Lower leg skin (tissue), 4 donors: ENCODE data around the gene OXSR1. TPM values are rescaled to one million over a fixed set of nuclear protein-coding genes. Genes with fewer than 3 reads are reported as not detected.

Source experiments
- DNase-seq, 2 donors: peaks; one replicate each; pipeline ENCODE4 v3.0.0-alpha.2; 2019; ENCODE audit warnings: low spot score in 2 of 2
- H3K4me3 ChIP-seq: fragments of 200-600 bp; sonication (generic); 2 replicates; pipeline ENCODE4 v1.5.1; 2017; ENCODE audit warnings: mild to moderate bottlenecking, low read depth; ENCODE audit not compliant: poor library complexity, severe bottlenecking
- CTCF ChIP-seq, 3 donors: fragments of 450-650 bp; IDR thresholded peaks; one replicate each; pipeline ENCODE4 v1.5.1; 2016; ENCODE audit warnings: antibody characterized with exemption in 3 of 3, mild to moderate bottlenecking in 3 of 3, moderate library complexity in 2 of 3
- POLR2A ChIP-seq, 2 donors: fragments of 450-650 bp; IDR thresholded peaks; one replicate each; pipeline ENCODE4 v1.6.1; 2016 to 2017; ENCODE audit warnings: antibody characterized with exemption in 2 of 2, mild to moderate bottlenecking in 1 of 2, moderate library complexity in 1 of 2
- WGBS, 2 donors: methylation state at CpG; one replicate each; pipeline ENCODE4 v1.1.5; 2018; 5-methylcytosine and 5-hydroxymethylcytosine counted together
- intact Hi-C: fragments of 100-400 bp; cut with DNase I; formaldehyde crosslinking; loops from one replicate; pipeline ENCODE4 v1.15.0; 2023; ENCODE audit warnings: low total_unique reads
- total RNA-seq, 4 donors: library from RNA; depleted of rRNA; stranded (reverse); fragments of >200 nt; gene quantifications; one replicate each; pipeline ENCODE4 v1.1.0, GENCODE V29; 2016

OXSR1 gene
- total RNA-seq, 4 donors from 2014 or later = 23.4 to 36.1 (median 31.6) TPM

- DNase-seq = no peak
- intact Hi-C loops = no loop called here
- TF ChIP-seq CTCF (IDR thresholded peaks at IDR 0.05) (no peak), POLR2A (IDR thresholded peaks at IDR 0.05) (no peak)
- no peak overlapping the region for H3K4me3 ChIP-seq
- WGBS, 2 donors = 67 to 73% methylated on average over 1 of the region's 1 CpG
Observed at GRCh38 chr3:38255627-38256026, 90.3 kb downstream of the OXSR1 start.

- WGBS, 2 donors = 72 to 89% methylated on average over 1 of the region's 1 CpG
- intact Hi-C loops = no loop called here
- no peak for DNase-seq
- no peak overlapping the region for H3K4me3 ChIP-seq
- TF ChIP-seq POLR2A (IDR thresholded peaks at IDR 0.05) (no peak), CTCF (IDR thresholded peaks at IDR 0.05) (no peak)
Observed at GRCh38 chr3:38257583-38257982, 92.2 kb downstream of the OXSR1 start.

- intact Hi-C loops = no loop called here
- no peak for DNase-seq
- no peak for TF ChIP-seq POLR2A (IDR thresholded peaks at IDR 0.05)
- TF ChIP-seq CTCF (IDR thresholded peaks at IDR 0.05) = no peak
- H3K4me3 ChIP-seq = no peak overlapping the region
- 96 to 98% methylated on average over 2 of the region's 2 CpGs for whole genome bisulfite sequencing, 2 donors
Observed at GRCh38 chr3:38260474-38260873, 95.1 kb downstream of the OXSR1 start.

- intact Hi-C loops = no loop called here
- DNase-seq = no peak
- TF ChIP-seq CTCF (IDR thresholded peaks at IDR 0.05) (no peak), POLR2A (IDR thresholded peaks at IDR 0.05) (no peak)
- WGBS, 2 donors = 0% methylated on average over 1 of the region's 1 CpG
- H3K4me3 ChIP-seq = no peak overlapping the region
Observed at GRCh38 chr3:38264353-38264771, 99.0 kb downstream of the OXSR1 start.

- WGBS, 2 donors = 89 to 95% methylated on average over 1 of the region's 1 CpG
- no peak overlapping the region for H3K4me3 ChIP-seq
- no peak for DNase-seq
- intact Hi-C loops = no loop called here
- TF ChIP-seq CTCF (IDR thresholded peaks at IDR 0.05) = no peak
- no peak for TF ChIP-seq POLR2A (IDR thresholded peaks at IDR 0.05)
Observed at GRCh38 chr3:38264779-38265178, 99.4 kb downstream of the OXSR1 start.

- no peak within 1 kb of the TSS for H3K4me3 ChIP-seq
- intact Hi-C loops = no loop called here
- TF ChIP-seq CTCF (IDR thresholded peaks at IDR 0.05) = no peak
- no peak for TF ChIP-seq POLR2A (IDR thresholded peaks at IDR 0.05)
- no peak for DNase-seq
- 98% methylated on average over 9 of the region's 9 CpGs for WGBS, 2 donors
Observed at GRCh38 chr3:38265604-38266307, 100.4 kb downstream of the OXSR1 start, which contains the start of gene SLC22A13. TSS of gene SLC22A13 (plus strand) at chr3:38265812. CDS start at chr3:38265861, 49 bp downstream.
